SK-N-SH (cell line): ENCODE measurements around the gene SLC25A4.

Experiments
- NFIC ChIP-seq: IDR thresholded peaks from 2 replicates; pipeline ENCODE4 v1.4.0; 2012; ENCODE audit warnings: borderline replicate concordance
- NRF1 ChIP-seq: IDR thresholded peaks from 2 replicates; pipeline ENCODE4 v1.6.1; 2012; ENCODE audit warnings: low read depth, mild to moderate bottlenecking, low read length

DNA sequence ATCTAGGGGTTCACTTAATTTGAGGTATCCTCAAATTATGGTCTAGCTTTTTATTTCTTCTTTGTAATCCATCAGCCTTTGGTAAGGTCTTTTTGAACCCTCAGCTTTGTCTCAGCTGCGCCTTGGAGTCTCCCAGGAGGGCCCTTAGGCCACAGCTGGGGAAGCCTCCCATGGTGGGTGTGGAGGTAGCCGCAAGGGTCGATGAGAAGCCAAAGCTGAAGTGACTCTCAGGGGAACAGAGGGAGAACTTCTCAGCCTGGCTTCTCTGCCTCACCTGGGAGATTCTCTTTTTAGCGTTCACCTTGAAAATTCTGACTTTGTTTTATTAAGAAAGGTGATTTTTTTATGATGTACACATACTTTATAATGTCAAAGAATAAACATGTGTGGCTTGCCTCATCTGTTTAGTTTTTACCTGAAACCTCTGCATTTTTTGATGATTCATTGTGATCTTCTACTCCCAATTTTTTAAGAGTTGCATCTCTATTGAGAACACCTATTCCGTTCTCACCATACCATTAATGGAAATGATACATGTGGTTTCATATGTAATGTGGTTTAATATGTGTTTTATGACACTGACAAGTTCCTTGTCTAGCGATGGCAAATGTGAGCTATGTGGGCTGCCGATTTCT, 25.6 kb upstream of the SLC25A4 start:
- TF ChIP-seq NRF1 (no peak), NFIC (no peak)
